ENCODE measurements around the gene CADM2. TPM values are rescaled to one million over a fixed set of nuclear protein-coding genes. Genes with fewer than 3 reads are reported as not detected.
A peak's percentile ranks its signal among the peaks of the same experiment; 100 is the strongest.

CADM2 gene
- total RNA-seq, 1 experiment from 2014 or later = not detected

DNA sequence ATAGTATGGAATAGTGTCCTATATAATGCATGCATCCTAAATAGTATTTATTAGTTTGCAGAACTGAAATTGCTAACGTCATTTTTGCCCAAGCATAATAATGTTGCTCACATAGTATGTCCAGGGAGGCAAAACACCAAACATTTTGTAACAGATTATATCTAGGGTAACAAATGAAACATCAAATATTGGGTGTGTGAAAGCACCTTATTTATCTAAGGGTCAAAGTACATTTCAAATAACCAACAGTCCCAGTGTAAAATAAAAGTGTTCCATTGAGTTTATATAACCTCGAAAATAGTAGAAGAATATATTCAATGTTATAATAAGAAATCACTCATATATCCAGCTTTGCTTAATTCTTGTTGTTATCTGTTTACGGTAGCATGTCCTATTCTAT lies 363.1 kb downstream of the CADM2 start:
- no peak for DNase-seq (ENCODE audit: low spot score)

DNA sequence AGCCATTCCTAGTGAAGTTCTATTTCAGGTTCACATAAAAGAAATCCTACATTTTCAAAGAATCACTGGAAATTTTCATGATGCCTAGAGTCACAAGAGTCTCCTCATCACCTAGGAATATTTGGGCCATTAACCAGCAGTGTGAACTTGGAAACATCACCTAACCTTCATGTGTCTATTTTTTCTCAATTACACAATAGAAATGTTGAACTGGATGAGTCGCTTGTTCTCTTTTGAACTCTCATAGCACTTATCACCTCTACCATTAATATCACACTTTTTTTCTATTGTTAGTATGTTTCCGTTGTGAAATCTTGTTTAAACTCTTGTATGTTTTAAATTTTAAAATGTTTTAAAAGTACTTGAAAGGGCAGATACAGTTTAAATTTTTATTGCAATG lies 371.3 kb downstream of the CADM2 start:
- no peak for DNase-seq (ENCODE audit: low spot score)

DNA sequence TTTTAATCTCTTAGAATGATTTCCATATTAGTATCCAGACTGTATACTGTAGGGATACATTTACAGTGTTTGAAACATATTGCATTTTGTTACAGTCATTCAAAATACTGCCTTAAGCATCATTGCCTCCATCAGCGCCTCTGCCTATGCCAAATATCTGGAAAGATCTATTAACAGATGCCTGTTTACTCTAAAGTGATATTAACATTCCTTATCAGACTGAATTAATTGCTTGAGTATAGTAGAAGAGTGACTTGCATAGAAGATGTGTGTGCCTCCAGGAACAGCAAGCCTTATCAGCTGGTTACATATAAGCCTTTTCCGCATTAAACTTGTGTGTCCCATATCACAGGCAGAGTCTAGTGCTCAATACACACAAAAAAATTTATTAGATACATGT lies 379.1 kb downstream of the CADM2 start:
- no peak for DNase-seq (ENCODE audit: low spot score)

DNA sequence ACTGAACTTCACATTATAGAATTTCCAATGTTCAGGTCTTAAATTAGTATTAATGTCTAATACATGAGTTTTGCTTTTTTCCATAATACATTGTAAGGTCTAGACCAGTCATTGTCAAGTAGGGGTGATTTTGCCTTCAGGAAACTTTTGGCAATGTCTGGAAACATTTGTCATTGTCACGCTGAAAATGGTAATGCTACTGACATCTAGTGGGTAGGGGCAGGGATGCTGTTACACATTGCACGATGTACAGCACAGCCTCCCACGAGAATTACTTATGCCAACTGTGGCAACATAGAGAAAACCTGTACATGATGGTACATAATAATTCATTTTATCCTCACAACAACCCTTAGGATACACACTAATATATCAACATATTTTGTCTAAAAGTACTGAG lies 384.1 kb downstream of the CADM2 start:
- DNase-seq (ENCODE audit: low spot score) = peak; percentile 14

DNA sequence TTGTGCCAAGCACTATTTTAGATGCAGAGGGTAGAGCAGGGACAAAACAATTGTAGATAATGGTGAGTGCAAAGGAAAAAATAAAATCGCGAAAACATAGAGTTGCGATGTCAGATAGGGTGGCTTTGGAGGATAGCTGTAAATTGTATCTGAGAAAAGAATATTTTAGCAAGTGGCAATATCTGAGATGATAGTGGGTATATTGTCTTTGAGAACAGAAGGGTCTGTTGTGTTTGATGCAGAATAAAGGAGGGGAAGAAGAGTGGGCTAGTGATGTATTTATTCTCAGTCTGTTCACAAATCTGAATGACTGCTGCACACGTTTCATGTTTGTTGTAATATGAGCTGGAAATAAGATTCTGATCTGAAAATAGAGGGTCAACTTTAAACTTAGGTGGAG lies 396.8 kb downstream of the CADM2 start:
- DNase-seq (ENCODE audit: low spot score) = no peak

DNA sequence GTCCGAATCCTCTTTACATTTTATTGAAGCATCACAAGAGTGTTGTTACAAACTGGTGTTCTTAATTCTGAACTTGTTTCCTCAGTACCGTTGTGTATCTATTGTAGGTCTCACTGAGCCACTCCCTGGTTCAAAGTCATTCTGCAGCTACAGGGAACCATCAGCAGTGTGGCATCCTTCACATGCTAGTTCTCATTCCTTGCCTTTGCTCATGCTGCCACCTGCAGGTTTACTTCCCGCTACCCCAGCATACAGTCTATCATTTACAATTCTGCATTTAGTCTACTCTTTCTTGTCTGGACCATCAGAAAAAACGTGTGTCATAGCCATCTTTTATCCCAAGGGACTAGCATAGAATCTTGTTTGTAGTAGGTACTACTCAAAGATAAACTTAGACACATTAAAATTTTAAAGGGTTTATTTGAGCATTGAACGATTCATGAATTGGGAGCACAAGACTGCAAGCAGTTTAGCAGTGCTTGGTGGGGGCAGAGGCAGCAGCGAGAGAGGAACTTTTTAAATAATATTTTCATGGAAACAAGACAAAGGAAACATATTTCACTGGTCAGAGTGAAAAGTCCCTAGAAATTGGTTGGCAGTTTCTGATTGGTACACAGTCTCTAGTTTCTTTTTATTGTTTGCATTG lies 402.1 kb downstream of the CADM2 start:
- peak; percentile 59 for DNase-seq (ENCODE audit: low spot score)

DNA sequence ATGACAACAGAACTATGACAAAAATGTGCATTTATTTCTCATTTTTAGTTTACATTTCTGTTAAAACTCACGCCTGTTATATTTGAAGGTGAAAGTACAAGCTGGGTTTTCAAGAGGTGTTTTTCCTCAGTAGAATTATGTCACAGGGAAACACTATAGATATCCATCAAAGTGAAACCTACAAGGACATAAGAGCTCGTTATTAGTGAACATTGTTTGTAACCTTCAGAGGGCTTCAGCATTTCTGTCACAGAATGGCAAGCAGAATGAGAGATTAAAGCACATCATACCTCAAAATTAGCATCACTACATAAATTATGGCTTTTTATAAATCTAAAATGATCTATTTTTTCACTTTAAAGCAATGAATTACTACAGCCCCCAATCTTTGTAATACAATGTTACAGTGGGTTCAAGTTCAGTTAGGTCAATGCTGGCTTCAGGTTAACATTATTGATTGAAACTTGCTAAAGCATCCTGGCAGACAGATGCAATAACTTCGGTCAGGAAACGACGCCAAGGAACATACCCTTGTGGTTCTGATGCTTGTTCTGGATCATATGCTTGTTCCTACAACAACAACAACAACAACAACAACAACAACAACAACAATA lies 405.6 kb downstream of the CADM2 start:
- DNase-seq (ENCODE audit: low spot score) = no peak

DNA sequence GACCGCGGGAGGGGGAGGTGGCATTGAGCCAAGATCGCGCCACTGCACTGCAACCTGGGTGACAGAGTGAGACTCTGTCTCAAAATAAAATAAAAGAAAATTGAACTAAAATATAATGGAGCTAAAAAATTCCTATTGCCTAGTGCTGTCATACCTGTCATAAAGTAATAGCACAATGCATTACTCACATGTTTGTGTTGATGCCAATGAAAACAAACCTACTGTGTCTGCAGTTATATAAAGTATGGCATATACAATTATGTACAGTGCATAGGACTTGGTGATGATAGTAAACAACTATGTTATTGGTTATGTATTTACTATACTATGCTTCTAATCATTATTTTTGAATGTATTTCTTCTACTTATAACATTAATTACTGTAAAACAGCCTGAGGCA lies 411.6 kb downstream of the CADM2 start:
- DNase-seq (ENCODE audit: low spot score) = no peak

DNA sequence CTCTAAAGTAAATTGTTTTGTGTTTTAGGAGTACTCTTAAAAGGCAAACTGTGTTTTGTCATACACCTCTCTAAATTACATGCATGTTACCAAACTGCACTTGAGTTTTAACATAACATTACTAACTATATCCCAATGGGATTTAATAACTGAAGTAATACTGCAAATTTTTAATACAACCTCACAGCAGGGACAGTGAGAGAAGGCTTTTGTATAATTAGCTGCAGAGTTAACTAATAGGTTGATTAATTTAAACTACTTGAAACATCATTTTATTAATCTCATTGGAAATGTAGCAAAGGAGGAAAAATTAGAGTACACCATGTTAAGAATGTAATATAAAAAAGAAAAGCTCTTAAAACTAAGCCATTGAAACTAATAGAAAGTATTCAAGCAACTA lies 417.3 kb downstream of the CADM2 start:
- DNase-seq (ENCODE audit: low spot score) = no peak

DNA sequence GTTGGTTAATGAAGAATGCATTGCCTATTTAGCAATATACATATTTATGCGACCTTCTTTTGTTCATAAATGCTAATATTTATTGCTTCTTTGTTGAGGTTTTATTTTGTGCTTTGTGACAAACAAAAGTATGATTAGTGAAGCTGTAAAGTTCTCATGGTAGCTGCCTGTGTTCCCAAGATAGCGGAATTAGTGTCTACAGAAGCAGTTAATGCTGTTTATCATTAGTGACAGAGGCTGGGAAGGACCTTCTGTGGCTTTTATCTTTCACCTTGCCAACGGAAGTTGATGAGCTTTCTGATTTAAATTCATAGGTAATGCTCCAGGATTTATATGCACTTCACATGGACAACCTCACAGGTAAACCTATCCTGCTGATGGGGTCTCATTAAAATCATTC lies 418.3 kb downstream of the CADM2 start:
- DNase-seq (ENCODE audit: low spot score) = no peak

DNA sequence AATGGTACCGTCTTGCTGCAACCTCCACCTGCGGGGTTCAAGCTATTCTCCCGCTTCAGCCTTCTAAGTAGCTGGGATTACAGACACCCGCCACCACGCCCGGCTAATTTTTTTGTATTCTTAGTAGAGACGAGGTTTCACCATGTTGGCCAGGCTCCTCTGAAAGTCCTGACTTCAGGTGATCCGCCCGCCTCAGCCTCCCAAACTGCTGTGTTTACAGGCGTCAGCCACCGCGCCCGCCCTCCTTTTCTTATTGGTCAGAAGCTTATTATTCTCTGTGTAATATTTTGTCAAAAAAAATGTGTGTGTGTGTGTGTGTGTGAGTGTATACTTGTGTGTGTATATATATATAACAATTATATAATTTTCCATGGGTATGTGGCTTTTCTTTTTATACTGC lies 425.6 kb downstream of the CADM2 start:
- no peak for DNase-seq (ENCODE audit: low spot score)

DNA sequence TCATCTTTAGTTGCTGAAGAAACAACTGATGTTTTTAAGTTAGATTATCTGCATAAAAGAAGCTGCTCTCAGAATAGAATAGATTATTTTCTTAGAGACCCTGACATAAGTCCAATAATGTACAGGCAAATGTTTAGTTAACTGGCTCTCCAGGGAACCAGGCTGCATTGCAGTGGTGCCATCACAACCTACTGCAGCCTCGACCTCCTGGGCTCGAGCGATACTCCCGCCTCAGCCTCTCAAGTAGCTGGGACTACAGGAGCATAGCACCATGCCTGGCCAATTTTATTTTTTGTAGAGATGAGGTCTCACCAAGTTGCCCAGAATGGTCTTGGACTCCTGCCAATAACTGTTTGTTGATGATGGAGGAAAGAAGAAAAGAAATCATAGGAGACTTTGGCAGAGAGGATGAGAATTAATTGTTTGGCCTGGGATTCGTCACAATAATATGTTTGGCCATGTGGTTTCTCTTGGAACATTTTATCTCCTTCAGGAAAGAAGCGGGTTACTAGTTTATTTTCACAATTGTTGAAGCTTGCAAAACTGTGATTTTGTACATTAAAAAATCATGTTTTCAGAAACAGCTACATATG lies 429.2 kb downstream of the CADM2 start:
- DNase-seq (ENCODE audit: low spot score) = no peak

DNA sequence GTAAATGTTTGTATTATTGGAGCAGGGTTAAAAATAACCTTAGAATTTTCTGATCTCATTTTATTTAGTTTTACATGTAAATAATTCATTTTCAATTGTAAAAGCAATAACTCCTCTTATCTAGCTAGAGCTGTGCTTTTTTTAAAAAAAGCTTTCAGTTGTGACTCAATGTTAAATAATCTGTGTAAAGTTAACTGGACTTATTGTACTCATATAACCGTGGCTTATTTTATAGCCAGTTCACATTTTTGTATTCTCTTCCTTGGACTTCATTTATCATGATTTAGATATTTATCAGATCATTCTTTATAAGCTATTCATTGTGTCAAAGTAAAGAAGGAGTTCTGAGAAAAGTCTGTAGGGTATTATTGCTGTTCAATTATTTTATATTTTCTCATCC lies 435.6 kb downstream of the CADM2 start:
- DNase-seq (ENCODE audit: low spot score) = no peak

DNA sequence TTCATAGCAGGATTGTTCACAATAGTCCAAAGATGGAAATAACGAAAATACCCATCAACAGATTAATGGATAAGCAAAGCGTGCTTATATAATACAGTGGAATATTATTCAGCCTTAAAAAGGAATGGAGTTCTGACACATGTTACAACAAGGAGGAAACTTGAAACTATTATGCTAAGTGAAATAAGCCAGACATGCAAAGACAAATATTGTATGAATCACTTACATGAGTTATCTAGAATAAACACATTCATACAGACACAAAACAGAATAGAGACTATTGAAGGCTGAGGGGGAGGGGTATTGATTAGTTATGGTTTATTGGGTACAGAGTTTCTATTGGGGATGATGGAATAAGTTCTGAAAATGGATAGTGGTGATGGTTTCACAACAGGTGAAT lies 438.6 kb downstream of the CADM2 start:
- DNase-seq (ENCODE audit: low spot score) = no peak

DNA sequence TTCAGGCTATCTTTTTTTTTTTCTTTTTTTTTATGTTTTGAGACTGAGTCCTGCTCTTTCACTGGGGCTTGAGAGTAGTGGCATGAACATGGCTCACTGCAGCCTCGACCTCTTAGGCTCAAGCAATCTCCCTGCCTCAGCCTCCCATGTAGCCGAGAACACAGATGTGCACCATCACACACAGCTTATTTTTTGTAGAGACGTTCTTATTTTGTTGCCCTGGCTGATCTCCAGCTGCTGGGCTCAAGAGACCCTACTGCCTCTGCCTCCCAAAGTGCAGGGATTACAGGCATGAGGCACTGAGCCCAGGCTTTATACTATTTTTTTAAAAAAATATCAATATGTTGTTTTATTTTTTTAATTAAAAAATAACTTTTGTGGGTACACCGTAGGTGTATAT lies 467.3 kb downstream of the CADM2 start:
- no peak for DNase-seq (ENCODE audit: low spot score)

DNA sequence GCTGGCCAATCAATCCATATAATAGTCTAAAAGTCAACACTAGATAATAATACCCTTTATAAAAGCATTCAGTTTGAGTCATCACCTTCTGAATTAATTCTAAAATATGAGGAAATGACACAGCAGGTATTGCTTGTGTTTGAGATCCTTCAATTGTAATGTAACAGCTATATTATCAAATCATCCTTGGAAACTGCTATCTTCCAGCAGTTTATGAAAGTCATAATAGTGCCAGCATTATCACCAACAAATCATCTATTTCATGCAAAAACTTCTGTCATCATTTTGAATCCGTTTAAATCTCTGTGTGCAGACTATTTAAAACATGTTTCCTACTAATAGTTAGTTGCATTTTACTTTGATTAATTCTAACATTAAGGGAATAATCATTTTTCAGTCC lies 468.7 kb downstream of the CADM2 start:
- DNase-seq (ENCODE audit: low spot score) = no peak

DNA sequence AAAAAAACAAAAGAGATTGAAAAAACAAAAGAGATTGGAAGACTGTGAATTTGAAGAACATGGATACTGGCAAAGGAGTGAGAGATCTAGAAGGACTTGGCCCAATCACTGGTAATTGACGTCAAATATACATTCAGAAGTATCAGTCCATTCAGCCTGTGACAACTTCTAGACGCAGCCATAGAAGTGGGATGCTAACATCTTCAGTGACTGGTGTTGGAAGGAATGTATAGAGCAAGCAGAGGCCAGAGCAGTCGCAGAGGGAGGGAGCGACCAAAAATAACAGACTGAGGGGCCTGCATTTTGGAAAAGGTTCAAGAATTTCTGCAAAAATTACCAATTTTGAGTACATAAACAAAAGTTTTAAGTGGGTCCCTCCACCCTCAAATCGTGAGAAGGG lies 473.3 kb downstream of the CADM2 start:
- DNase-seq (ENCODE audit: low spot score) = no peak

DNA sequence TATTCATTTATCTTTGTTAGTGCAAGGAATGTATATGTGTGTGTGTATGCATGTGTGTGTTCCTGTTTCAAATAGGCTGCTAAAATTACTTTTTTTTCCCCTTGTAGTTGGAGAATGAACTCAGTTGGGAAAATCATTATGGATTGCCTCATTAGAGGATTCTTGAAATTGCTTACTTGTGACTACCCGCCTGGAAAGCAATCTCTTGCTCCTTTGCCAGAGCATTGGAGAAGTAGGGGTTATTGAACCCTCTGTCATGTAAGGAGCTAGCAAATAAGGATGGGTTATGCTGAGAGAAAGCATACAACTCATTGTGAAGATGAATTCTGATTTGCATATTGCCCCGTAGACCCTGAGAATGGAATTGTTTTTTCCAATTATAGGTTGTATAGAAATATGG lies 474.5 kb downstream of the CADM2 start:
- no peak for DNase-seq (ENCODE audit: low spot score)

DNA sequence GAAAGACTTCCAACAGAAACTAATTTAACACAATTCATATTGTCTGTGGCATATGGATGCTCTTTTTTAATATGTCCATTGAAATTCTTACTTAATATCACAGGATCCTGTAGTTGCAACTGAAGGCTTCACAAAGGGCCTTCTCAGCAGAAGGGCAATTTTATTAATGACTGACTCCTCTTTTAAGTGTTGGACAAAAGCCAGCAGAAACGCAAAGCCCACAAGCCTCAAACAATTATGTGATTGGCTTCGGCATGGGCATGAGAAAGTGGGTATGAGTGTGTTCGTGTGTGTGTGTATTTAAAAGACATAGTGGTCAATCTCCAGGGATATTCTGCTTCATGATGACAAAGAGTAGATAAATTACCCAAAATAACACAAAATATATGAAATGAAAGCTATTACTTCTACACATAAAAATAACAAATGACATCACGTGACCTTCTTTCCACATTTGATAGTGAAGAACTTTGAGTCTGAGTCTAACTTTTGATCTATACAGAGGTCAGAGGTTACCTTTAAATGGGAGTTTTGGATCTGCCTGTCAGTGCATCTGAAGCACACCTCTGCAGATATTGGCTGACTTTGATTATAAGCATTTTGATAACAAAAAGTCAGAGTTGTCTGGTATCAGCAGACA lies 496.9 kb downstream of the CADM2 start:
- DNase-seq (ENCODE audit: low spot score) = no peak

DNA sequence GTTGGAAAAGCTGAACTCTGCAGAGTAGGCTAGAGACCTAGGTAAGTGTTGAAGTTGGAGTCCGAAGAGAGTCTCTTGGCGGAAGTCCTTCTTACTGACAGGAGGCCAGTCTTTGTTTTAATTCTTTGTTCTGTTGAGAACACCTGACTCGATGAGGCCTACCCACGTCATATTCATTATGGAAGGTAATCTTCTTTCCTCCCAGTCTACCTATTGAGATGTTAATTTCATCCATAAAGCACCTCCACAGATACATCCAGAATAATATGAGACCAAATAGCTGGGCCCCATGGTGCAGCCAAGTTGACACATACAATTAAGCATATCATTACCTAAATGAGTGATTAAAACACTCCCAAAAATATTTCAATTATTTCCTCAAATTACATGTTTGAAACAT lies 515.5 kb downstream of the CADM2 start:
- DNase-seq (ENCODE audit: low spot score) = no peak

DNA sequence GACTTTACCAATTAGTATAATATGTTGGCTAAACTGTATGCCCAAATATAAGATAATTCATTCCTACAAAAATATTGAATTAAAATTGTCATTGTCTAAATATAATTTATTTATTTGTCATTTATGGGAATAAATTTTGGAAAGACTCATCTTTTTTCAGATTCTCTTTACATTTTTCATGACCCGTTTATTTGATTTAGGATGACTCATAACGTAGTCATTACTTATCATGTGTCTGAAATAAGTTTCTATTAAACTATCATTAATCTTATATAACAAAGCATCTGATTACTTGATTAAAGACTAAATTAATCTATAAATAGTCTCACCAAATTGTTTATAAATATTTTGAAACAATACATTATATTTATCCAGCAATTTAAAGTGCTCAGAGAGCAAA lies 516.6 kb downstream of the CADM2 start:
- no peak for DNase-seq (ENCODE audit: low spot score)

DNA sequence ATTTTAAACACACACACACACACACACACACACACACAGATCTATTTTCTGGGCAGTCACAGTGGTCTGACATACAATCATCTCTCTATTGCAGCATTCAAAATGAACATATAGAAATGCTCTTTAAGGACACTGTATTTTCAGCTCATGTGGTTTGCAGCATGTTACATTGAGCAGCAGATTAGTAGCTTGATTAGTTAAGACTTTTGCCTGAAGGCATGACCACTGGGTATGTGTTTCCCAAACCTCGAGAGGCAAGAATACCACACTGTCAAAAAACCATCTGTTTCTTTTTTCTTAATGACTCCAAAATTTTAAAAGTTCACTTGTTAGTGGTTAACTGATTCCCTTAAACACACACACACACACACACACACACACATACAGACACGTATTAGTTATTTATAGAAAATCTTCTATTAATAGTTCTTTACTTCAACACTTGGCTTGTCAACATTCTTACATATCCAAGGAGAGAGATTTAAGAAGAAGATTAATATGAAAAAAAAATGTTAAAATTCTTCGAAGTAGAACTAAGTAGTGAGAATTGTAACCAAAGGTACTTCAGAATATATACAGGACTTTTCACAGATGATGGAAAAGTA lies 518.2 kb downstream of the CADM2 start:
- no peak for DNase-seq (ENCODE audit: low spot score)
